ENCODE results near the gene AMBRA1. TPM values are rescaled to one million over a fixed set of nuclear protein-coding genes. Genes with fewer than 3 reads are reported as not detected.

The AMBRA1 gene
- total and polyA plus RNA-seq, 2 donors (not counting 3 experiments of a cell fraction or from before 2014, with no cell fraction given): 18.4 to 32.4 TPM

GRCh38 chr11:46456269-46457001 lies 137.4 kb downstream of the AMBRA1 start:
- no peaks in the 10 kb centered on the region for H3K9me1 ChIP-seq (replicated peaks; ENCODE audit: control insufficient read depth, extremely low read depth, insufficient read depth, low read length)
- CTCF ChIA-PET: interaction anchor here (1.0 to 3.0 kb wide), 2 partner anchors 10 to 73 kb away, joined by 4 to 7 read pairs; no protein-coding TSS in a partner anchor
- no peak overlapping the region for H3K4me2 ChIP-seq (ENCODE audit: insufficient read depth, low read length)
- H3K4me1 ChIP-seq (ENCODE audit: control insufficient read depth, extremely low read depth, insufficient read depth, low read length): peaks cover 4% of the 10 kb centered on the region
- H3K27me3 ChIP-seq (ENCODE audit: control insufficient read depth in 2 of 2, insufficient read depth in 2 of 2, low read length in 2 of 2): no peaks in the 10 kb centered on the region
- H3K79me2 ChIP-seq (ENCODE audit: control insufficient read depth, insufficient read depth, low read length): no peaks in the 10 kb centered on the region
- TF ChIP-seq FOS (IDR thresholded peaks at IDR 0.05; ENCODE audit: borderline replicate concordance, insufficient read depth, low read length) (no peak), GATA2 (IDR thresholded peaks at IDR 0.05; ENCODE audit: insufficient read depth, insufficient read length, low read depth, low read length) (no peak), JUN (IDR thresholded peaks at IDR 0.05; ENCODE audit: borderline replicate concordance, insufficient read depth, insufficient read length, low read depth) (no peak)
- no peak for FAIRE-seq
- dilution Hi-C loops (cut with MboI; ENCODE audit: extremely low pct_ligation_motif_present, low sequenced_read_pairs) (no loop called here), intact Hi-C loops (cut with micrococcal nuclease) (no loop called here)
- no peaks in the 10 kb centered on the region for H3K9me3 ChIP-seq (replicated peaks; ENCODE audit: control insufficient read depth, insufficient read depth, low read length)
- no peak overlapping the region for H2AFZ ChIP-seq (ENCODE audit: low read depth, low read length)
- DNase-seq (ENCODE audit: low read depth, low spot score): no peak
- no peaks in the 10 kb centered on the region for H3K36me3 ChIP-seq (ENCODE audit: control insufficient read depth in 2 of 2, extremely low read depth in 1 of 2, insufficient read depth in 2 of 2, low read length in 2 of 2)
- POLR2A ChIA-PET: no interaction called here
- no peak overlapping the region for H3K4me3 ChIP-seq (replicated peaks in 1 of 3; ENCODE audit: insufficient read depth in 1 of 3, low read depth in 1 of 3, low read length in 3 of 3)
- no TSS peak for BruUV-seq (replicated peaks)
- H3K27ac ChIP-seq (ENCODE audit: insufficient read depth, low read depth, low read length): no peak overlapping the region
- H3K9ac ChIP-seq (replicated peaks; ENCODE audit: extremely low read depth, insufficient read depth, low read length): no peak overlapping the region
- peaks cover 3% of the 10 kb centered on the region for H4K20me1 ChIP-seq (replicated peaks; ENCODE audit: control insufficient read depth, extremely low read depth, insufficient read depth, low read length)

GRCh38 chr11:46455834-46456233 lies 138.0 kb downstream of the AMBRA1 start:
- POLR2A ChIA-PET: no interaction called here

More at GRCh38 chr11:46455834-46456233, 138.0 kb downstream of the AMBRA1 start:
- peaks cover 3% of the 10 kb centered on the region for H4K20me1 ChIP-seq (replicated peaks; ENCODE audit: control insufficient read depth, extremely low read depth, insufficient read depth, low read length)
- FAIRE-seq (no peak), DNase-seq (ENCODE audit: low read depth, low spot score) (no peak)
- H3K9me3 ChIP-seq (replicated peaks; ENCODE audit: control insufficient read depth, insufficient read depth, low read length): no peaks in the 10 kb centered on the region
- no peaks in the 10 kb centered on the region for H3K36me3 ChIP-seq (ENCODE audit: control insufficient read depth in 2 of 2, extremely low read depth in 1 of 2, insufficient read depth in 2 of 2, low read length in 2 of 2)
- H3K27me3 ChIP-seq (ENCODE audit: control insufficient read depth in 2 of 2, insufficient read depth in 2 of 2, low read length in 2 of 2): no peaks in the 10 kb centered on the region
- dilution Hi-C loops (cut with MboI; ENCODE audit: extremely low pct_ligation_motif_present, low sequenced_read_pairs) (no loop called here), intact Hi-C loops (cut with micrococcal nuclease) (no loop called here)
- no peak overlapping the region for H3K4me2 ChIP-seq (ENCODE audit: insufficient read depth, low read length)
- CTCF ChIA-PET: interaction anchor here (1.0 to 3.0 kb wide), 2 partner anchors 10 to 74 kb away, joined by 4 to 7 read pairs; no protein-coding TSS in a partner anchor
- no peak for TF ChIP-seq POLR2A (IDR thresholded peaks at IDR 0.05; ENCODE audit: low read depth, low read length)
- no peak for TF ChIP-seq GATA2 (IDR thresholded peaks at IDR 0.05; ENCODE audit: insufficient read depth, insufficient read length, low read depth, low read length)
- TF ChIP-seq JUN (IDR thresholded peaks at IDR 0.05; ENCODE audit: borderline replicate concordance, insufficient read depth, insufficient read length, low read depth): no peak
- no peak for TF ChIP-seq MAX (IDR thresholded peaks at IDR 0.05; ENCODE audit: insufficient read depth, insufficient read length)
- TF ChIP-seq MYC (IDR thresholded peaks at IDR 0.05; ENCODE audit: low read depth, low read length): no peak
- no peak for TF ChIP-seq CTCF (IDR thresholded peaks at IDR 0.05; ENCODE audit: extremely low read depth in 1 of 2, insufficient read depth in 1 of 2, low read depth in 1 of 2, low read length in 2 of 2)
- no peak for TF ChIP-seq POLR2AphosphoS5 (IDR thresholded peaks at IDR 0.05; ENCODE audit: insufficient read depth, low read depth, low read length)
- TF ChIP-seq EZH2 (IDR thresholded peaks at IDR 0.05; ENCODE audit: borderline replicate concordance, low read depth, low read length, severe bottlenecking): no peak
- TF ChIP-seq FOS (IDR thresholded peaks at IDR 0.05; ENCODE audit: borderline replicate concordance, insufficient read depth, low read length): no peak
- no TSS peak for BruUV-seq (replicated peaks)
- no peak overlapping the region for H2AFZ ChIP-seq (ENCODE audit: low read depth, low read length)
- H3K4me3 ChIP-seq (replicated peaks in 1 of 3; ENCODE audit: insufficient read depth in 1 of 3, low read depth in 1 of 3, low read length in 3 of 3): no peak overlapping the region
- H3K27ac ChIP-seq (ENCODE audit: insufficient read depth, low read depth, low read length): no peak overlapping the region
- H3K79me2 ChIP-seq (ENCODE audit: control insufficient read depth, insufficient read depth, low read length): no peaks in the 10 kb centered on the region
- H3K9me1 ChIP-seq (replicated peaks; ENCODE audit: control insufficient read depth, extremely low read depth, insufficient read depth, low read length): no peaks in the 10 kb centered on the region
- H3K4me1 ChIP-seq (ENCODE audit: control insufficient read depth, extremely low read depth, insufficient read depth, low read length): no peaks in the 10 kb centered on the region
- H3K9ac ChIP-seq (replicated peaks; ENCODE audit: extremely low read depth, insufficient read depth, low read length): no peak overlapping the region
